ENCODE data around the gene ATP13A2.
"Not testable (repeated sequence)": the region's sequence is repeated elsewhere in the genome, so short reads cannot be mapped to it uniquely, and the experiment has no call there.

Gene ATP13A2

GRCh38 chr1:16961297-16962133, 50.2 kb downstream of the ATP13A2 start:
- DNase-seq (ENCODE audit: low read depth), result no peak

GRCh38 chr1:16960560-16961296, 51.0 kb downstream of the ATP13A2 start:
- DNase-seq (ENCODE audit: low read depth), result no peak

GRCh38 chr1:16958475-16958874, 53.3 kb downstream of the ATP13A2 start:
- no peak for DNase-seq (ENCODE audit: low read depth)

- no peak for DNase-seq (ENCODE audit: low read depth)
These were observed 54.0 kb downstream of the ATP13A2 start for GRCh38 chr1:16957731-16958130.

- DNase-seq (ENCODE audit: low read depth), result no peak
These were observed 55.0 kb downstream of the ATP13A2 start for GRCh38 chr1:16956775-16957174.

- no peak for DNase-seq (ENCODE audit: low read depth)
These were observed 56.5 kb downstream of the ATP13A2 start for GRCh38 chr1:16955186-16955585.

GRCh38 chr1:16954579-16954978, 57.1 kb downstream of the ATP13A2 start:
- no peak for DNase-seq (ENCODE audit: low read depth)

GRCh38 chr1:16952376-16952775, 59.4 kb downstream of the ATP13A2 start:
- DNase-seq (ENCODE audit: low read depth), result not testable (repeated sequence)

- not testable (repeated sequence) for DNase-seq (ENCODE audit: low read depth)
These were observed 62.7 kb downstream of the ATP13A2 start for GRCh38 chr1:16949026-16949425.

- DNase-seq (ENCODE audit: low read depth), result not testable (repeated sequence)
These were observed 63.3 kb downstream of the ATP13A2 start for GRCh38 chr1:16948282-16948891.

- no peak for DNase-seq (ENCODE audit: low read depth)
These were observed 65.1 kb downstream of the ATP13A2 start for GRCh38 chr1:16946646-16947045.

- not testable (repeated sequence) for DNase-seq (ENCODE audit: low read depth)
These were observed 65.5 kb downstream of the ATP13A2 start for GRCh38 chr1:16946185-16946584.

- not testable (repeated sequence) for DNase-seq (ENCODE audit: low read depth)
These were observed 66.2 kb downstream of the ATP13A2 start for GRCh38 chr1:16945512-16945911.

GRCh38 chr1:16944038-16944437, 67.7 kb downstream of the ATP13A2 start:
- DNase-seq (ENCODE audit: low read depth), result no peak

GRCh38 chr1:16939386-16940180, 72.1 kb downstream of the ATP13A2 start:
- not testable (repeated sequence) for DNase-seq (ENCODE audit: low read depth)

- DNase-seq (ENCODE audit: low read depth), result no peak
These were observed 73.1 kb downstream of the ATP13A2 start for GRCh38 chr1:16938351-16939321.

GRCh38 chr1:16936580-16936979, 75.1 kb downstream of the ATP13A2 start:
- DNase-seq (ENCODE audit: low read depth), result not testable (repeated sequence)
